DND-41 (cell line): ENCODE measurements around the gene MAPRE3.

Source experiments
- ATAC-seq: fragments of 200-7000 bp; cut with Tn5 transposase; 3 replicates; pipeline ENCODE4 v1.9.1; 2021; ENCODE audit warnings: low read depth; ENCODE audit not compliant: insufficient read depth
- DNase-seq: peaks from one replicate; pipeline ENCODE4 v3.0.0-alpha.2; 2020
- H2AFZ ChIP-seq: 2 replicates; pipeline ENCODE4 v1.6.0; 2012; ENCODE audit warnings: low read depth, low read length
- H3K27ac ChIP-seq: 2 replicates; pipeline ENCODE4 v1.5.1; 2012; ENCODE audit warnings: low read length, inconsistent platforms
- H3K27me3 ChIP-seq: fragments of 200-600 bp; sonication (generic); 2 replicates; pipeline ENCODE4 v1.6.0; 2012; ENCODE audit warnings: low read length, mild to moderate bottlenecking, inconsistent platforms; ENCODE audit not compliant: insufficient read depth, poor library complexity
- H3K36me3 ChIP-seq: 2 replicates; pipeline ENCODE4 v1.5.1; 2012; ENCODE audit warnings: low read length, inconsistent platforms; ENCODE audit not compliant: insufficient read depth
- H3K4me1 ChIP-seq: 2 replicates; pipeline ENCODE4 v1.5.1; 2012; ENCODE audit warnings: mild to moderate bottlenecking, low read length; ENCODE audit not compliant: insufficient read depth
- H3K4me2 ChIP-seq: 2 replicates; pipeline ENCODE4 v1.6.0; 2012; ENCODE audit warnings: mild to moderate bottlenecking, moderate library complexity, low read length, inconsistent platforms; ENCODE audit not compliant: insufficient read depth
- H3K4me3 ChIP-seq, 2 experiments: fragments of 200-600 bp in 1 of 2; shearing (Covaris generic) in 1 of 2; 2 replicates each; pipeline ENCODE4 v1.5.1; 2012 to 2016; ENCODE audit warnings: inconsistent platforms in 2 of 2, low read length in 2 of 2, mild to moderate bottlenecking in 2 of 2, low read depth in 1 of 2, moderate library complexity in 1 of 2
- H3K79me2 ChIP-seq: 2 replicates; pipeline ENCODE4 v1.6.0; 2012; ENCODE audit warnings: low read length, inconsistent platforms; ENCODE audit not compliant: insufficient read depth
- H3K9ac ChIP-seq: 2 replicates; pipeline ENCODE4 v1.6.0; 2012; ENCODE audit warnings: low read depth, mild to moderate bottlenecking, inconsistent platforms, low read length, moderate library complexity
- H3K9me3 ChIP-seq: 2 replicates; pipeline ENCODE4 v1.5.1; 2012; ENCODE audit warnings: low read length, moderate library complexity, mild to moderate bottlenecking, inconsistent platforms; ENCODE audit not compliant: insufficient read depth, severe bottlenecking
- H4K20me1 ChIP-seq: 2 replicates; pipeline ENCODE4 v1.6.0; 2012; ENCODE audit warnings: low read length; ENCODE audit not compliant: insufficient read depth
- EZH2 ChIP-seq: IDR thresholded peaks from 3 replicates; pipeline ENCODE4 v1.6.1; 2012; ENCODE audit warnings: borderline replicate concordance, low read depth, mild to moderate bottlenecking, moderate library complexity, low read length, inconsistent platforms; ENCODE audit not compliant: severe bottlenecking
- TF ChIP-seq, protein P1 (sequence below): IDR thresholded peaks from 2 replicates; pipeline ENCODE4 v1.5.1; 2012; ENCODE audit warnings: borderline replicate concordance, low read length, moderate library complexity, mild to moderate bottlenecking; ENCODE audit not compliant: poor library complexity, severe bottlenecking; ENCODE audit errors: extremely low read depth

The MAPRE3 gene

DNA sequence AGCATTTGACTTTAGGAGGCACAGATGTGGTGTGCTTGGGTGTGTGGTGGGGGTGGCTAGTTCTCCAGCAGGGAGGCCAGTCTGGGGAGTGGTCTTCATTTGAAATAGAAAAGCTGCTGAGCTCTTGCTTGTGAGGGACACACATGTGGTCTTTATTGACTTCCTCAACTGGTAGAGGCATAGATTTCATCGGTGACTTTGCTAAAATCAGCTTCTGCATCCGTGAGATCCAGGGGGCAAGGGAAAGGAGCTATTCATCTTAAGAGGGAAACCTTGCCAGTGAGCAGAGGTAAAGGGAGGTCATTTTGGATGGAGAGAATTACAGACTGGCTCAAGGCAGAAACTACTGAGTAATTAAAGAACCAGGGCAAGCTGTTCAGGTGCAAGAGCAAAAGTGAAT is 4.7 kb downstream of the MAPRE3 start:
- no peak for ATAC-seq
- H3K36me3 ChIP-seq = no peaks in the 10 kb centered on the region
- H3K4me3 ChIP-seq = no peak overlapping the region
- peaks cover 50% of the 10 kb centered on the region for H3K27me3 ChIP-seq
- no peaks in the 10 kb centered on the region for H3K9me3 ChIP-seq
- H2AFZ ChIP-seq = no peak overlapping the region
- H3K9ac ChIP-seq = no peak overlapping the region
- no peak for DNase-seq
- H3K4me2 ChIP-seq = no peak overlapping the region
- peaks cover 6% of the 10 kb centered on the region for H3K4me1 ChIP-seq
- no peaks in the 10 kb centered on the region for H3K79me2 ChIP-seq
- no peaks in the 10 kb centered on the region for H4K20me1 ChIP-seq
- no peak overlapping the region for H3K27ac ChIP-seq
- TF ChIP-seq, protein P1, sequence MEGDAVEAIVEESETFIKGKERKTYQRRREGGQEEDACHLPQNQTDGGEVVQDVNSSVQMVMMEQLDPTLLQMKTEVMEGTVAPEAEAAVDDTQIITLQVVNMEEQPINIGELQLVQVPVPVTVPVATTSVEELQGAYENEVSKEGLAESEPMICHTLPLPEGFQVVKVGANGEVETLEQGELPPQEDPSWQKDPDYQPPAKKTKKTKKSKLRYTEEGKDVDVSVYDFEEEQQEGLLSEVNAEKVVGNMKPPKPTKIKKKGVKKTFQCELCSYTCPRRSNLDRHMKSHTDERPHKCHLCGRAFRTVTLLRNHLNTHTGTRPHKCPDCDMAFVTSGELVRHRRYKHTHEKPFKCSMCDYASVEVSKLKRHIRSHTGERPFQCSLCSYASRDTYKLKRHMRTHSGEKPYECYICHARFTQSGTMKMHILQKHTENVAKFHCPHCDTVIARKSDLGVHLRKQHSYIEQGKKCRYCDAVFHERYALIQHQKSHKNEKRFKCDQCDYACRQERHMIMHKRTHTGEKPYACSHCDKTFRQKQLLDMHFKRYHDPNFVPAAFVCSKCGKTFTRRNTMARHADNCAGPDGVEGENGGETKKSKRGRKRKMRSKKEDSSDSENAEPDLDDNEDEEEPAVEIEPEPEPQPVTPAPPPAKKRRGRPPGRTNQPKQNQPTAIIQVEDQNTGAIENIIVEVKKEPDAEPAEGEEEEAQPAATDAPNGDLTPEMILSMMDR = no peak

DNA sequence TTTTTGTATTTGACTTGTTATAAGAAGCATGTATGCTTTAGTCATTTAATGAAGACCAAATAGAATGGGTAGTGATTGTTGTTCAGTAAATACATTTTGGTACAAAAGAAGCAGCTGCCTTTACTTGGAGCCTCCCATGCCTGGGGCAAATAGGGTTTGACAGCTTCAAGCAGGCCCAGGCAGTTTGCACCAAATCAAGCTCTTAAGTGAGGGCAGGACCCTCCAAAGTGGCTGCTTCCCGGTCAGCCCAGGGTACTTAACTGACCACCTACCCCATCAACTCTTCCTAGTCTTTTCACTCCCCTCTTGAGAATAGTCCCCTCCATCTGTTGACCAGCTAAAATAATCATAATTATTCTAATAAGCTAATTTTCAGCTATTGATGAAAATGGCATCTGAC is 5.2 kb downstream of the MAPRE3 start:
- Histone ChIP-seq H4K20me1 (no peaks in the 10 kb centered on the region), H3K4me1 (peaks cover under 1% of the 10 kb centered on the region; the same call in 1 of the 2 replicates), H3K36me3 (no peaks in the 10 kb centered on the region), H3K9ac (no peak overlapping the region), H3K9me3 (no peaks in the 10 kb centered on the region), H3K27me3 (peaks cover 48% of the 10 kb centered on the region), H3K4me3 (no peak overlapping the region), H2AFZ (no peak overlapping the region), H3K4me2 (no peak overlapping the region), H3K27ac (no peak overlapping the region), H3K79me2 (no peaks in the 10 kb centered on the region)
- DNase-seq (no peak), ATAC-seq (no peak)
- TF ChIP-seq, protein P1 = no peak
- no peak for TF ChIP-seq EZH2

- Histone ChIP-seq H3K27me3 (peaks cover 48% of the 10 kb centered on the region), H3K4me1 (no peaks in the 10 kb centered on the region), H3K36me3 (no peaks in the 10 kb centered on the region), H3K4me3 (no peak overlapping the region), H3K79me2 (no peaks in the 10 kb centered on the region), H4K20me1 (no peaks in the 10 kb centered on the region), H2AFZ (no peak overlapping the region), H3K9me3 (no peaks in the 10 kb centered on the region), H3K4me2 (no peak overlapping the region), H3K9ac (no peak overlapping the region), H3K27ac (no peak overlapping the region)
- ATAC-seq (no peak), DNase-seq (no peak)
- TF ChIP-seq, protein P1 = no peak
- no peak for TF ChIP-seq EZH2
These were observed 5.8 kb downstream of the MAPRE3 start for GRCh38 chr2:26976237-26976636.

DNA sequence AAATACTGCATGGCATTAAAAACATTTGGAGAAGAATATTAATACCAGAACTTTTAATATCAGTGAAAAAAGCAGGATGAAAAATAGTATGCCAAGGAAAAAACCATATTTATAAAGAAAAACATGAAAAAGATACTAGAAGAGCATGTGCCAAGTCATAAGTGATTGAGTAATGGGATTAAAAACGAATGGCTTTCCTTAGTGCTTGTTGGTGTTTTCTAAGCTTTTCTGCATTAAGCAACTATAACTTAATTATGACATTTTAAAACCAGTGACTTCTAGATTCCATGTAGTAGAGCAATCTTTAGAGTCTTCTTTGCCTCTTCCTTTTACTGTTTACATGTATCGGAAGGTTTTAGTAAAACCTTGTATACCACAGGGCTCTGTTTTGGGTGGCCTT is 6.6 kb downstream of the MAPRE3 start:
- Histone ChIP-seq H3K4me1 (no peaks in the 10 kb centered on the region), H3K36me3 (no peaks in the 10 kb centered on the region)
- ATAC-seq = no peak

More for the DNA sequence above, 6.6 kb downstream of the MAPRE3 start:
- no peak overlapping the region for H3K27ac ChIP-seq
- no peak overlapping the region for H2AFZ ChIP-seq
- H3K27me3 ChIP-seq = peaks cover 42% of the 10 kb centered on the region
- H4K20me1 ChIP-seq = no peaks in the 10 kb centered on the region
- H3K9ac ChIP-seq = no peak overlapping the region
- TF ChIP-seq, protein P1 = no peak
- TF ChIP-seq EZH2 = no peak
- no peak for DNase-seq
- H3K4me3 ChIP-seq = no peak overlapping the region
- H3K9me3 ChIP-seq = no peaks in the 10 kb centered on the region
- no peaks in the 10 kb centered on the region for H3K79me2 ChIP-seq
- no peak overlapping the region for H3K4me2 ChIP-seq
